Mesodermal cell (in vitro differentiated cells): ENCODE measurements around the gene SUSD5.
"Not testable (repeated sequence)": the region's sequence is repeated elsewhere in the genome, so short reads cannot be mapped to it uniquely, and the experiment has no call there.

Source experiments
- H3K27ac ChIP-seq: 2 replicates; pipeline ENCODE4 v1.7.0; 2013; ENCODE audit warnings: mild to moderate bottlenecking, low read depth, low read length, moderate library complexity; ENCODE audit not compliant: severe bottlenecking
- H3K36me3 ChIP-seq: 2 replicates; pipeline ENCODE4 v1.7.1; 2013; ENCODE audit warnings: mild to moderate bottlenecking, low read length, moderate library complexity; ENCODE audit not compliant: control insufficient read depth, insufficient read depth
- H3K4me1 ChIP-seq: one replicate; pipeline ENCODE4 v1.7.1; 2013; ENCODE audit warnings: mild to moderate bottlenecking, low read length; ENCODE audit not compliant: insufficient read depth, control insufficient read depth, poor library complexity, severe bottlenecking
- H3K4me3 ChIP-seq: 2 replicates; pipeline ENCODE4 v1.7.0; 2013; ENCODE audit warnings: low read length, control low read depth, mild to moderate bottlenecking; ENCODE audit not compliant: insufficient read depth, poor library complexity, severe bottlenecking; ENCODE audit errors: extremely low read depth
- H3K9me3 ChIP-seq: 2 replicates; pipeline ENCODE4 v1.7.1; 2013; ENCODE audit warnings: mild to moderate bottlenecking, low read length, moderate library complexity; ENCODE audit not compliant: control insufficient read depth
- WGBS, 2 experiments: methylation state at CpG; one replicate each; pipeline ENCODE4 v1.1.5; 2013; ENCODE audit warnings: missing lambda C conversion rate in 2 of 2; ENCODE audit not compliant: insufficient coverage in 2 of 2; 5-methylcytosine and 5-hydroxymethylcytosine counted together

SUSD5 gene

GRCh38 chr3:33115024-33115768 is 103.4 kb downstream of the SUSD5 start:
- Histone ChIP-seq H3K27ac (peak overlapping the region; percentile 92), H3K4me3 (peak overlapping the region; percentile 76), H3K9me3 (peaks cover 6% of the 10 kb centered on the region), H3K36me3 (peaks cover 22% of the 10 kb centered on the region), H3K4me1 (peaks cover 6% of the 10 kb centered on the region)
- WGBS, 2 experiments = 79 to 83% methylated on average over 8 to 12 of the region's 13 CpGs

GRCh38 chr3:33114622-33115023 is 104.0 kb downstream of the SUSD5 start:
- Histone ChIP-seq H3K4me3 (peak overlapping the region; percentile 76), H3K27ac (peak overlapping the region; percentile 92), H3K9me3 (peaks cover 6% of the 10 kb centered on the region), H3K36me3 (peaks cover 16% of the 10 kb centered on the region), H3K4me1 (peaks cover 6% of the 10 kb centered on the region)
- WGBS, 2 experiments = 56 to 82% methylated on average over 8 to 13 of the region's 14 CpGs

GRCh38 chr3:33113772-33114621 is 104.6 kb downstream of the SUSD5 start, which contains the start of gene CRTAP:
TSS of gene CRTAP (plus strand) at chr3:33114014. CDS start at chr3:33114078, 64 bp downstream.
- 0 to 1% methylated on average over 62 to 86 of the region's 98 CpGs for WGBS, 2 experiments
- Histone ChIP-seq H3K27ac (peak within 1 kb of the TSS; percentile 92), H3K4me3 (peak within 1 kb of the TSS; percentile 76), H3K36me3 (peaks cover 16% of the 10 kb centered on the region), H3K4me1 (peaks cover 6% of the 10 kb centered on the region), H3K9me3 (peaks cover 6% of the 10 kb centered on the region)

GRCh38 chr3:33111581-33111980 is 107.0 kb downstream of the SUSD5 start:
- no peak overlapping the region for H3K4me3 ChIP-seq
- peaks cover 6% of the 10 kb centered on the region for H3K9me3 ChIP-seq
- H3K36me3 ChIP-seq = no peaks in the 10 kb centered on the region
- H3K27ac ChIP-seq = no peak overlapping the region
- 100% methylated on average over 2 of the region's 8 CpGs; no CpG with 5 or more reads in 1 of the 2 experiments for WGBS, 2 experiments
- peaks cover 6% of the 10 kb centered on the region for H3K4me1 ChIP-seq

GRCh38 chr3:33106854-33107253 is 111.8 kb downstream of the SUSD5 start:
- not testable (repeated sequence) for H3K4me1 ChIP-seq, H3K27ac ChIP-seq, H3K9me3 ChIP-seq, H3K4me3 ChIP-seq, H3K36me3 ChIP-seq
- 80 to 100% methylated on average over 1 of the region's 2 CpGs for WGBS, 2 experiments

- no peak overlapping the region for H3K4me3 ChIP-seq
- H3K36me3 ChIP-seq = no peaks in the 10 kb centered on the region
- WGBS, 2 experiments = 83 to 100% methylated on average over 1 to 3 of the region's 3 CpGs
- no peaks in the 10 kb centered on the region for H3K4me1 ChIP-seq
- H3K9me3 ChIP-seq = no peaks in the 10 kb centered on the region
- no peak overlapping the region for H3K27ac ChIP-seq
Measured at GRCh38 chr3:33105341-33105948, 113.2 kb downstream of the SUSD5 start.

GRCh38 chr3:33104803-33105202 is 113.8 kb downstream of the SUSD5 start:
- Histone ChIP-seq H3K9me3 (no peaks in the 10 kb centered on the region), H3K4me1 (no peaks in the 10 kb centered on the region), H3K4me3 (no peak overlapping the region), H3K36me3 (no peaks in the 10 kb centered on the region), H3K27ac (no peak overlapping the region)
- 78 to 80% methylated on average over 2 to 3 of the region's 3 CpGs for WGBS, 2 experiments

GRCh38 chr3:33103480-33103879 is 115.1 kb downstream of the SUSD5 start:
- WGBS, 2 experiments = 86 to 90% methylated on average over 2 of the region's 3 CpGs
- H3K4me1 ChIP-seq = no peaks in the 10 kb centered on the region
- no peak overlapping the region for H3K4me3 ChIP-seq
- no peak overlapping the region for H3K27ac ChIP-seq
- no peaks in the 10 kb centered on the region for H3K9me3 ChIP-seq
- no peaks in the 10 kb centered on the region for H3K36me3 ChIP-seq

GRCh38 chr3:33103034-33103433 is 115.6 kb downstream of the SUSD5 start:
- Histone ChIP-seq H3K4me3 (no peak overlapping the region), H3K36me3 (no peaks in the 10 kb centered on the region), H3K4me1 (no peaks in the 10 kb centered on the region), H3K27ac (no peak overlapping the region), H3K9me3 (no peaks in the 10 kb centered on the region)
- 96 to 100% methylated on average over 3 of the region's 3 CpGs for WGBS, 2 experiments

GRCh38 chr3:33100229-33100628 is 118.4 kb downstream of the SUSD5 start:
- WGBS, 2 experiments = 71 to 89% methylated on average over 1 to 2 of the region's 2 CpGs
- Histone ChIP-seq H3K4me3 (no peak overlapping the region), H3K4me1 (peaks cover 7% of the 10 kb centered on the region), H3K36me3 (no peaks in the 10 kb centered on the region), H3K9me3 (no peaks in the 10 kb centered on the region), H3K27ac (no peak overlapping the region)
